NCI-H146 treated with DMSO at 0.1 percent for 48 hours (cell line): ENCODE data around the gene ZNF69.
"Not testable (repeated sequence)": the region's sequence is repeated elsewhere in the genome, so short reads cannot be mapped to it uniquely, and the experiment has no call there.

Experiments
- DNase-seq: peaks from one replicate; lab custom pipeline; 2025; ENCODE audit not compliant: unreplicated experiment; lab: John Stamatoyannopoulos, UW

ZNF69 gene

GRCh38 chr19:11887611-11888531 lies at the start of gene ZNF69:
TSS of gene ZNF69 (plus strand) at chr19:11887782. CDS start at chr19:11887924, 142 bp downstream.
- DNase-seq: peak; percentile 92

- no peak for DNase-seq
Observed at GRCh38 chr19:11843722-11844121, 43.9 kb upstream of the ZNF69 start.

GRCh38 chr19:11847615-11848014 lies 40.0 kb upstream of the ZNF69 start:
- peak; percentile 29 for DNase-seq

DNA sequence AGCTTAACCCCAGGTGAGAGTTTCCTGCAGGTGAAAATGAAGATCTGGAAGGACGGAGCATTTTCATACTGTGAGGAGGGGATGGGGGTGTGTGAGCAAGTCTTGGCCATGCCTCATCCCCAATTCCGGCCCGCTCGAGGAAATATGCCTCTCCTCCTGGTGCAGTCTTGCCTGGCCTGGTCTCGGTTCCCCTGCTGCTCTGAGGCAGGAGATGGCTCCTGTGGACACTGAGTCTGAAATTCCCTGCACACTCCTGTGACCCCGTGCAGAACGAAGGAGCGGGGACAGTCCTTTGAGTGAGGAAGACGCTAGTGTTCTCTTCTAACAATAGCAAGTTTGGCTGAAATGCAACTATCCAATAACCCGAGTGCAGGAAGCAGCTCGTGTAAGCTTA lies 39.4 kb upstream of the ZNF69 start:
- no peak for DNase-seq

GRCh38 chr19:11848594-11849469 lies 38.8 kb upstream of the ZNF69 start, which contains the start of gene ZNF439:
TSS of gene ZNF439 (plus strand) at chr19:11848726. CDS start at chr19:11848868, 142 bp downstream.
- DNase-seq: peak; percentile 86

DNA sequence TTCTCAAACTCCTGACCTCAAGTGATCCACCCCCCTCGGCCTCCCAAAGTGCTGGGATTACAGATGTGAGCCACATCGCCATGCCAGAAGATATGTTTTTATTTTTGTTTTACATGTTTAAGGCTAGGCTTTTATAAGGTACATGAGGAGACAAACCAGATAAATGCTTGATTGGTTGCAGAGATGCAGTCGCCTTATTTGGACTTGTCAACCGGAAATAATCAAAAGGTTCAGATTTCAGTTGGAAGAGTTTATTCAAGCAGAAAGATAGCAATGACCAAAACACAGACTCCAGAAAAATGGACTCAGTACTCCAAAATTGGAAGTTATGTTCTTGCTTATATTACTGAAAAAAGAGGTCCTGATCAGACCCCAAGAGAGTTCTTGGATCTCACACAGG lies 37.3 kb upstream of the ZNF69 start:
- DNase-seq: not testable (repeated sequence)

GRCh38 chr19:11853358-11853757 lies 34.2 kb upstream of the ZNF69 start:
- no peak for DNase-seq

- DNase-seq: no peak
Observed at GRCh38 chr19:11856596-11857250, 30.9 kb upstream of the ZNF69 start.

GRCh38 chr19:11860721-11861120 lies 26.9 kb upstream of the ZNF69 start:
- DNase-seq: no peak

DNA sequence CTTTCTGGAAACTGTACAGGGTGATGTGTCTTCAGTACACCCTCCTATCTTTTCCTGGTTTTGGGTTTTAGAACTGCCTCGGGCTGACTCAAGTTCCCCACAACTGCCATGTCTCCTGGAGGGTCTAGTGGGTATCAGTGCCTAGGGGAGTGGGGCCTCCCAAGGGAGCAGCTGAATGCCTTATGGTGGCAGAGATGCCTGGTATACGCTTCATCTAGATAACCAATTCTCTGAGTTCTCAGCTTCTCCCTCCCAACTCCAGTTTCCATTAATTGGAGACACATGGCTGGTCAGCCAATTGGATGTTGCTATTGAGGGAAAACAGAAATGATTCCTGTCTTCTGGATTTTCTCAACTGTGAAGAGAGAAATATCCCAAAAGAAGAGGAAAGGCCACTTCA lies 26.3 kb upstream of the ZNF69 start:
- DNase-seq: no peak

GRCh38 chr19:11867766-11868165 lies 19.8 kb upstream of the ZNF69 start:
- DNase-seq: not testable (repeated sequence)

DNA sequence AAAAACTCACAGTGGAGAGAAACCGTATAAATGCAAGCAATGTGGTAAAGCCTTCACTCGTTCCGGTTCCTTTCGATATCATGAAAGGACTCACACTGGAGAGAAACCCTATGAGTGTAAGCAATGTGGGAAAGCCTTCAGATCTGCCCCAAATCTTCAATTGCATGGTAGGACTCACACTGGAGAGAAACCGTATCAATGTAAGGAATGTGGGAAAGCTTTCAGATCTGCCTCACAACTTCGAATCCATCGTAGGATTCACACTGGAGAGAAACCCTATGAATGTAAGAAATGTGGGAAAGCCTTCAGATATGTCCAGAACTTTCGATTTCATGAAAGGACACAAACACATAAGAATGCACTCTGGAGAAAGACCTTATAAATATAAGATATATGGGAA lies 19.4 kb upstream of the ZNF69 start:
- no peak for DNase-seq

- no peak for DNase-seq
Observed at GRCh38 chr19:11872624-11873023, 15.0 kb upstream of the ZNF69 start.

DNA sequence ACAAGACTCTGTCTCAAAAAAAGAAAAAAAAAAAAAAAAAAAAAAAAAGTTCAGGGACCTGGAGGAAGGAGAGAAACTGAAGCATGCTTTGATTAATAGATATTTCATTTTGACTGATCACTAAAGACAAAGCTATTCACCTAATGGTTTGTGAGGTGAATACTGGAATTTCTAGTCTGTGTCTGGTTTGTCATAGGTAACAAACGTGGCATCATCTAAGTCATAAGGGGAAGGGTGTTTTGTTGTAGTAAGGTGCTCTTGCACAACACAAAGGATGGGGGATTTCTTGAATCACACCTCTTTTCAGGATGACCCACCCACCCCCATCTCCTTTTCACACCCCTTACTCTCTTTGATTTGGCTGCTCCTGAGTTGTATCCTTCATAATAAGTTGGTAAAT lies 13.8 kb upstream of the ZNF69 start:
- no peak for DNase-seq

DNA sequence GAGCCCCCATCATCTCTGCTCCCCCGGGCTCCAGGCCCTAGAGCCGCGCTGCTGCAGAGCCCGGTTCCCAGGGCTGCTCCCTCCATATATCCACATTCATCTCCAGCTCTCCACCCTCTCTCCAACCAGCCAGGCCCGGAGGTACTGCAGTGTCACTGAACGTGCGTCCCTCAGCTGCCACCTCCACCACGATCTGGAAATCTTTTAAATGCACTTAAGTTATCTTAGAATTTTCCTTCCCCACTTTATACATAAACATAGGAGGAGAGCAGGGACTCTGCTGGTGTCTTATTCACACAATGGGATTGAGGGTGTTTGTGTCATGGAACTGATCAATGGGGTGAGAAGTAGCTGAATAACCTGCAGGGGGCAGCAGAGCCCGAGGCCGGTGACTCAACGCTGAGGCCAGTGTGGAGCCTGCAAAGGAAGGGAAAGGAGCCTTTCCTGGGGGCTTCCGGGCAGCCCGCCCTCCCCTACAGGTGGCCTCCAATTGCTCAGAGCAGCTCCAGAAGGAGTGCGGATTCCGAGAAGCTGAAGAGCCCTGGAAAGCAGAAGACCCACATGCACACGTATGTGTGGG lies 7.8 kb upstream of the ZNF69 start:
- DNase-seq: not testable (repeated sequence)

- no peak for DNase-seq
Observed at GRCh38 chr19:11880598-11880997, 7.0 kb upstream of the ZNF69 start.

GRCh38 chr19:11881151-11881800 lies 6.3 kb upstream of the ZNF69 start:
- DNase-seq: peak; percentile 70

GRCh38 chr19:11882606-11883005 lies 5.0 kb upstream of the ZNF69 start:
- DNase-seq: no peak

GRCh38 chr19:11887234-11887610 lies 360 bp upstream of the ZNF69 start:
- DNase-seq: no peak

DNA sequence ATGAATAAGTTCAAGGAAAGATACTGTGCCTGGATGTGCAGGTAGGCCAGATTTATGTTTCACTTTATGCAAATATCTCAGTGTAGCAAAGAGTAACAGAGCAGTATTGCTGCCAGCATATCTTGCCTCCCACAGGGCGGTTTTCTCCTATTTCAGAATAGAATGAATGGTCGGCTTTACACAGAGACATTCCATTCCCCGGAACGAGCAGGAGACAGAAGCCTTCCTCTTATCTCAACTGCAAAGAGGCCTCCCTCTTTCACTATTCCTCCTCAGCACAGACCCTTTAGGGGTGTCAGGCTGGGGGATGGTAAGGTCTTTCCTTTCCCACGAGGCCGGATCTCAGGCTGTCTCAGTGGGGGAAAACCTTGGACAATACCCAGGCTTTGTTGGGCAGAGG lies 2.3 kb downstream of the ZNF69 start:
- DNase-seq: not testable (repeated sequence)
